ENCODE results near the gene GYS2.
"Not testable (repeated sequence)": the region's sequence is repeated elsewhere in the genome, so short reads cannot be mapped to it uniquely, and the experiment has no call there.

GYS2 gene

DNA sequence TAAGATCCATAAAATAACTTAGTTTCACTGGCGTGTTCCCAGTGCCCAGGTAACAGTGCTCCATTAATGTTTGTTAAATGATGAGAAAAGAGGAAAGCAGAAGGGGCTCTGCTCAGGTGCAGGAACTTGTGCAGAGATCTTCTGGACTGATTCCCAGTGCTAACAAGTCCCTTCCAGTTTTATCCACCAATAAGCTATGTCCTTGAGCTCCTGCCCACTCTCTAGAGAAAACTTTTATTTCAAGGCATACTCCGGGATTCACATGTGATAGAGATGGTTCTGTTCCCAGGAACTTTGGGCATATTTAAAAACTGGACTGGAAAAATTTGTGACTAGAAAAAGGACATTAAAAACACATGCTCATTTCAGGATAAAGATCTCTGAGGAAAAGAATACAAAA, 1.9 kb downstream of the GYS2 start:
- no peak for DNase-seq (ENCODE audit: low read depth in 2 of 2)

DNA sequence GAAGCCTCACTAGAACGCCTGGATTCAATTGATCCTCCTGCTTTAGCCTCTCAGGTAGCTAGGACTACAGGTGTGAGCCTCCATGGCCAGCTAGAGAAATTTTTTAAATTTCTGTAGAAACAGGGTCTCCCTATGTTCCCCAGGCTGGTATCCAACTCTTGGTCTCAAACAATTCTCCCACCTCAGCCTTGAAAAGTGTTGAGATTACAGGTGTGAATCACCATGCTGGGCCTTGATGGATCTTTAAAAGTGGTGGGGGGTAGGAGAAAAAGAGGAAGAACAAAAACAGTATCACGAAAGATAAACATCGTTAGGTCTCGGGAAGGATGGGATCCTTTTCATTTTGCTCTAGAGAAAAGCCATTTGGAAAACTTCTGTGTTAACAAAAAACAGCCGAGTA, 4.5 kb downstream of the GYS2 start:
- DNase-seq (ENCODE audit: low read depth in 2 of 2), result no peak

DNA sequence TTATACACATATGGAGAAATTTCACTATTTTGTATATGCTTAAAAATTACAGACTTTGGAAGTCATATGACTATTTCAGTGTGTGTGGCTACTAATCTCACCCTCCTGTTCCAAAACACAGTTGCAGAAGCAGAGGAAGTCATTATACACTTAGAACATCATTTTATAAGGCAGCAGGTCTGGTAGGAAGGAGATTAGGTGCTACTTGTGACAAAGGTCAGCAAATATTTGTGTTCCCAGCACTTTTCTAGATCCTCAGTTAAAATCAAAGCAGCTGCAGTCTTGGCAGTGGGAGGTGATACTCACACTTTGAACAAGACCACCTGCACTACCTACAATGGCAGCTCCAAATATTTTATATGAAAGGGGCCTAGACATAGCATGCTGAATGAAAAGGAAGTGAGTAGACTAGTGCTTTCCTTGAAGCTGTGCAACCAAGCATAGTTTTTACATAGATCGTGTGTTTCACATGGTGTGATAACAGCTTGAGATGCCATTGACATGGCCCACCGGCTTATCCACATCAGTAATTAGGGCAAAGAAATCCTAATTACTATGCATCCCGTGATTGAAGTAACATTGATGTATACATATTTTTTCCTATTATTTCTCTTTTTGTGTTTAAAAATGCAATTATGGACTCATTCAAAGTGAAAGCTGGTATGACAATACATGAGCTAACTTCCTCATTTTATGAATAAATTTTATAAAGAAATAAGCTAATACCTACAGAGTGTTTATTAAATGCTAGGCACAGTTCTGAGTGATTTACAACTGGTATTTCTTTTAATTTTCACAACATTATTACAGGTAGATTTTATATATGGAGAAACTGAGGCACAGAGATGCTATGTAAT, 5.3 kb downstream of the GYS2 start:
- no peak for DNase-seq (ENCODE audit: low read depth in 2 of 2)

DNA sequence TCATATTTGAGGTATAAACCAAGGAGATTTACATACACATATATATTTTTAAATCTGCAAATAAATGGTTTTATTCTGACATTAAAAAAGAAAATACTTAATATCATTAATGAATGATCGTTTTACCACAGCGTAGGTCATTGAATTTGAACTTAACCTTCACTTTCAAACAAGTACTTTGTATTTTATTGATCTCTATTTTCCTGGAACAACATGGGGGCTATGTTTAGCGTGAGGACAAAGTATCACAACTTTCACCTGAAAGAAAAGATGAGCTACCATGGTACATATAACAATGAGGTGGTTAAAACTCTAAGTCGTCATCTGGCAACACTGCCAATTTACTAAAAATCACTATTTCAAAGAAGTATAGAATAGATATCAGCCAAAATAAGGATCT, 6.0 kb downstream of the GYS2 start:
- no peak for DNase-seq (ENCODE audit: low read depth in 2 of 2)

DNA sequence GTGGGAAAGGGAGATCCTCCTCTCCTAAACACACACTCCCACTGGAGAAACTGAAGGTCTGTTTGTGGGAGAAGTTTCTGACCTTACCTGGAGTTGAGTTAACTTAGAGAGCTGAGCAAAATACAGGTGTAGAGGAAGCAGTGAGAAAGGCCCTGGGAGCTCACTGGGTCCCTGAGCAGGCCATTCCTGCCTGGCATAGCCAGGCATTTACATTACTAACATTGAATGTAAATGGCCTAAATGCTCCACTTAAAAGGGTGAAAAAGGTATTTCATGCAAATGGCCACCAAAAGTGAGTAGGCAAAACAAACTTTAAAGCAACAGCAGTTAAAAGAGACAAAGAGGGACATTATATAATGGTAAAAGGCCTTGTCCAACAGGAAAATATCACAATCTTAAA, 9.3 kb downstream of the GYS2 start:
- not testable (repeated sequence) for DNase-seq (ENCODE audit: low read depth in 2 of 2)

GRCh38 chr12:21585485-21585884, 19.2 kb downstream of the GYS2 start:
- no peak for DNase-seq (ENCODE audit: low read depth in 2 of 2)

- DNase-seq (ENCODE audit: low read depth in 2 of 2), result not testable (repeated sequence)
These were observed 20.1 kb downstream of the GYS2 start for GRCh38 chr12:21584403-21585182.

- no peak for DNase-seq (ENCODE audit: low read depth in 2 of 2)
These were observed 21.1 kb downstream of the GYS2 start for GRCh38 chr12:21583587-21583986.

- DNase-seq (ENCODE audit: low read depth in 2 of 2), result no peak
These were observed 23.7 kb downstream of the GYS2 start for GRCh38 chr12:21580748-21581516.

GRCh38 chr12:21577516-21577915, 27.1 kb downstream of the GYS2 start:
- DNase-seq (ENCODE audit: low read depth in 2 of 2), result no peak

DNA sequence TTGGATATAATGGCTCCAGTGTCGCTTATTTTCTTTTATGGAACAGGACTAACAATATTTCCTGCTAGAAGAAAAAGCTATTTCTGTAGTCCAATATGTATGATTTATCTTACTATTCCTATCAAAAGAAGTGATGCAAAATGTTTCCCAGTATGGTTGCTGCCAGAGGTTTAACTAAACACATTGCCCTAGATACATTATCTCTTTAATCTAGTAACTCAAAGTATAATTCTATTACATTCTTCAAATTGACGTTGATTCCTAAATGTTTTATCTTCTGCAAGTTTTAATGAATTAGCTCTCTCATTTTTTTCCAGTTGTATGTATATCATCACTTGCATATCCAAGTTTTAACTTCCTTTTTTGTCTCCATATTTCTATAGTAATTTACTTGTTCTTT, 28.2 kb downstream of the GYS2 start:
- DNase-seq (ENCODE audit: low read depth in 2 of 2), result no peak

DNA sequence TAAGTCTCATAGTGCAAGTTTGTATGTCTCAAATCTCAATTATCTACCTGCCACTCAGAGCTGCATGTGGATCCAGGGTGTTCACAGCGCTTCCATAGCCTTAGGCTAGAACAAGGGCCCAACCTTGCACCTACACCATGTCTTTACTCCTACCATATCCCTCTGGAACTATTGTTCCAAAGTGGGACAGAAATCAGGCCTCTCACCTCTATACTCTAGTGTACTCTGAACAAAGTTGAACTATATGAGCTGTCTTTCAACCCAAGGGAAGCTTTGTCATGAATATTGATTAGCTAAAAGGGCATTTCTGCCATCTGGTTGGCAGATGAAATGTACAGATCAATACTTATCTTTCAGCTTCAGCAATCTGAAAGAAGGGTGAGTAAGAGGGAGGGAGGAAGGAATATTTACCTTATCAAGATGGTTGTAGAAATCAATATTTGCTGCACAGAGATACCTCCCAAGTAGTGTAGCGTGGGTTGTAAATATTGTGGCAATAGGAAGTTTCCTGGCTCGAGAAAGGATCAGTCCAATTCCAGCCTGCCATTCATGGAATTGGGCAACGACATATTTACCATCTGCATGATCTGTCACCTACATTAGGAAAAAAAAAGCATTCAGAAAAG, 30.8 kb downstream of the GYS2 start:
- no peak for DNase-seq (ENCODE audit: low read depth in 2 of 2)

GRCh38 chr12:21571046-21571445, 33.6 kb downstream of the GYS2 start:
- no peak for DNase-seq (ENCODE audit: low read depth in 2 of 2)

DNA sequence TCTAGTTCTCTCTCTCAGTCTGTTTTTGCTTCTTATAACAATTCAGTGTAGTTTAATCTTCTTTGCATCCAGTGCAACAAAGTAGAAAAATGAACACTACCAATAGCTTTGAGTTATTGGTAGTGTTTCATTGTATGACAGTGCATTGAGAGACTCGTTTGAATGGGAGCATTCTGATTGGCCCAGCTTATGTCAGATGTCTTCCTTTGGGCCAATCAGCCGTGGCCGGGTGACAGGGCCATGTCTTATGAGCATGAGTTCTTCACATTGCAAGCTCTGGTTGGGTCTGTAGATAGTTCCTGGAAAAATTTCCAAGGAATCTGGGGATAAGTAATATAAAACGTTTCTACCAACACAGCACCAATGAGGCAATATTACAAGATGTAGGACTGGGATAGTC, 36.5 kb downstream of the GYS2 start:
- DNase-seq (ENCODE audit: low read depth in 2 of 2), result no peak

- DNase-seq (ENCODE audit: low read depth in 2 of 2), result no peak
These were observed 37.7 kb downstream of the GYS2 start for GRCh38 chr12:21566907-21567394.

GRCh38 chr12:21566223-21566906, 38.3 kb downstream of the GYS2 start:
- DNase-seq (ENCODE audit: low read depth in 2 of 2), result no peak

GRCh38 chr12:21562859-21563258, 41.8 kb downstream of the GYS2 start:
- DNase-seq (ENCODE audit: low read depth in 2 of 2), result no peak

GRCh38 chr12:21561158-21561557, 43.5 kb downstream of the GYS2 start:
- DNase-seq (ENCODE audit: low read depth in 2 of 2), result no peak

- DNase-seq (ENCODE audit: low read depth in 2 of 2), result no peak
These were observed 44.6 kb downstream of the GYS2 start for GRCh38 chr12:21559855-21560569.

DNA sequence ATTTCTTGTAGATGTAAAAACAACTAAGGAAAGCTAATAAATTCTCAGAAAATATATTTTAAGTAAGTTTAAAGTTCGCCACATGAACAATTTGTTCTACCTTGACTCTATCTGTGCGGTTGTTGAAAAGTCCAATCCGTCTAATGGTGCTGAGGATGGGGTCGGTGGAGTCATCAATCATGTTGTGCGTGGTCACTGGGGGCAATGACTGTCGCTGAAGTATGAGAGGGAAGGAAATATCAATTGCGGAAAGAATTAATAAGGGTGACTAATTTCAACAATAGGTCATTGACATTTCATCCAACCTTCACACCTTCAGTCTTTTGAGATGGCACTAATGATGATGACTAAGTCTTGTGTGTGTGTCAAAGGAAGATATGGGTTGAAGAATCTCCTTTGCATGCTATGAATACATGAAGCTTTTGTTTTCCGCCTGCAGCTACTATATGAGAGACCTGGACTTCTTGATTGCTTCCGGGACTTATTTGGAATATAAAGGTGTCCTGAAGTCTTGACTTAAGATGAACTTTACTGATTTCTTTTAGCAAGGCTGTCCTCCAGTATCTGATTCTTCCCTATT, 46.5 kb downstream of the GYS2 start:
- DNase-seq (ENCODE audit: low read depth in 2 of 2), result no peak

Measured in stimulated activated CD4-positive, alpha-beta T cell treated with anti-CD3 and anti-CD28 coated beads, Interleukin-12 subunit alpha, Interleukin-12 subunit beta, amount 100 ng/mL, for 24 hours (primary cell).